Bronchus fibroblast of lung (primary cell): ENCODE data around the gene MYH2. TPM values are rescaled to one million over a fixed set of nuclear protein-coding genes. Genes with fewer than 3 reads are reported as not detected.

Source experiments
- total RNA-seq: library from RNA; depleted of rRNA; stranded (reverse); fragments of >200 nt; gene quantifications from 2 replicates; pipeline ENCODE4 v1.2.3, GENCODE V29; 2015

The MYH2 gene
- not detected in 2 replicates for total RNA-seq

GRCh38 chr17:10549096-10549842 is at the start of gene MYH2:
Gene MYH2, minus strand, starts transcription at chr17:10549658. Its CDS starts 1,738 bp downstream, at chr17:10547920.

GRCh38 chr17:10518271-10519037 is 31.0 kb downstream of the MYH2 start, which contains the start of gene MYH1:
Gene MYH1, minus strand, starts transcription at chr17:10518542. Its CDS starts 1,900 bp downstream, at chr17:10516642.

Other genes starting within 250 kb of the MYH2 start
- gene MYH13, start 176.7 kb downstream of the MYH2 start, total RNA-seq, result under 0.01 TPM in 1 of 2 replicates, not detected in the other
- gene MYH8, start 127.7 kb downstream of the MYH2 start, total RNA-seq, result not detected in 2 replicates
- gene MYH4, start 80.1 kb downstream of the MYH2 start, total RNA-seq, result not detected in 2 replicates
- gene MYH1, start 31.1 kb downstream of the MYH2 start, total RNA-seq, result not detected in 2 replicates
- gene MYH3, start 107.7 kb upstream of the MYH2 start, total RNA-seq, result under 0.01 and 0.15 TPM in 2 replicates
- gene SCO1, start 147.9 kb upstream of the MYH2 start, total RNA-seq, result 24.8 and 27.1 TPM in 2 replicates
- 6.4 and 8.1 TPM in 2 replicates for gene ADPRM, start 147.9 kb upstream of the MYH2 start, total RNA-seq
- 2.9 and 3.1 TPM in 2 replicates for gene TMEM220, start 180.4 kb upstream of the MYH2 start, total RNA-seq